ENCODE measurements around the gene SPATA2L.

Gene SPATA2L

GRCh38 chr16:89701425-89702406, at the start of gene SPATA2L:
Gene SPATA2L, minus strand, starts transcription at chr16:89701705. Its CDS starts 473 bp downstream, at chr16:89701232.
- peak; percentile 90 for DNase-seq (ENCODE audit: low read depth)

- DNase-seq (ENCODE audit: low read depth) = no peak
These were observed 48.1 kb upstream of the SPATA2L start for GRCh38 chr16:89749637-89750036.

- no peak for DNase-seq (ENCODE audit: low read depth)
These were observed 47.4 kb upstream of the SPATA2L start for GRCh38 chr16:89748921-89749320.

- no peak for DNase-seq (ENCODE audit: low read depth)
These were observed 46.6 kb upstream of the SPATA2L start for GRCh38 chr16:89748076-89748475.

GRCh38 chr16:89746043-89746442, 44.5 kb upstream of the SPATA2L start:
- DNase-seq (ENCODE audit: low read depth) = no peak

GRCh38 chr16:89744813-89745212, 43.3 kb upstream of the SPATA2L start:
- no peak for DNase-seq (ENCODE audit: low read depth)

GRCh38 chr16:89742948-89743347, 41.4 kb upstream of the SPATA2L start:
- DNase-seq (ENCODE audit: low read depth) = no peak

- DNase-seq (ENCODE audit: low read depth) = no peak
These were observed 40.0 kb upstream of the SPATA2L start for GRCh38 chr16:89741342-89742014.

GRCh38 chr16:89739383-89739782, 37.9 kb upstream of the SPATA2L start:
- no peak for DNase-seq (ENCODE audit: low read depth)

GRCh38 chr16:89738538-89739317, 37.2 kb upstream of the SPATA2L start:
- no peak for DNase-seq (ENCODE audit: low read depth)

- DNase-seq (ENCODE audit: low read depth) = no peak
These were observed 36.5 kb upstream of the SPATA2L start for GRCh38 chr16:89738072-89738377.

- no peak for DNase-seq (ENCODE audit: low read depth)
These were observed 36.0 kb upstream of the SPATA2L start for GRCh38 chr16:89737341-89738071.

- no peak for DNase-seq (ENCODE audit: low read depth)
These were observed 35.0 kb upstream of the SPATA2L start for GRCh38 chr16:89736554-89736953.

GRCh38 chr16:89733792-89734191, 32.3 kb upstream of the SPATA2L start:
- no peak for DNase-seq (ENCODE audit: low read depth)

- DNase-seq (ENCODE audit: low read depth) = no peak
These were observed 31.8 kb upstream of the SPATA2L start for GRCh38 chr16:89733322-89733721.

- no peak for DNase-seq (ENCODE audit: low read depth)
These were observed 31.4 kb upstream of the SPATA2L start for GRCh38 chr16:89732918-89733242.

- DNase-seq (ENCODE audit: low read depth) = no peak
These were observed 30.8 kb upstream of the SPATA2L start for GRCh38 chr16:89732142-89732917.

- no peak for DNase-seq (ENCODE audit: low read depth)
These were observed 29.2 kb upstream of the SPATA2L start for GRCh38 chr16:89730610-89731234.

- no peak for DNase-seq (ENCODE audit: low read depth)
These were observed 28.5 kb upstream of the SPATA2L start for GRCh38 chr16:89729863-89730593.

GRCh38 chr16:89729293-89729692, 27.8 kb upstream of the SPATA2L start:
- no peak for DNase-seq (ENCODE audit: low read depth)

Measured in EH (cell line).